ENCODE measurements around the gene ACAP2. TPM values are rescaled to one million over a fixed set of nuclear protein-coding genes. Genes with fewer than 3 reads are reported as not detected.
"Not testable (repeated sequence)": the region's sequence is repeated elsewhere in the genome, so short reads cannot be mapped to it uniquely, and the experiment has no call there.

Gene ACAP2
- total RNA-seq, 1 experiment from 2014 or later = 42.9 TPM

GRCh38 chr3:195366200-195366925 lies 76.5 kb downstream of the ACAP2 start:
- no peak for DNase-seq
- Histone ChIP-seq H3K4me1 (no peaks in the 10 kb centered on the region), H3K4me3 (ENCODE audit: low read depth, low read length) (no peak overlapping the region), H3K36me3 (ENCODE audit: control insufficient read depth, insufficient read depth, low read length) (no peaks in the 10 kb centered on the region), H3K9me3 (no peaks in the 10 kb centered on the region), H3K27me3 (replicated peaks; ENCODE audit: control insufficient read depth, insufficient read depth, low read length) (no peaks in the 10 kb centered on the region)
- Mint-ChIP-seq H3K4me3 (ENCODE audit: unreplicated experiment) (no peak overlapping the region), H3K36me3 (ENCODE audit: insufficient read depth, unreplicated experiment) (peaks cover 19% of the 10 kb centered on the region), H3K4me1 (ENCODE audit: low read depth, unreplicated experiment) (no peaks in the 10 kb centered on the region), H3K27ac (ENCODE audit: unreplicated experiment) (no peak overlapping the region), H3K27me3 (ENCODE audit: insufficient read depth, unreplicated experiment) (no peaks in the 10 kb centered on the region), H3K9me3 (ENCODE audit: unreplicated experiment) (no peaks in the 10 kb centered on the region)
- intact Hi-C loops (cut with micrococcal nuclease; ENCODE audit: unreplicated experiment) = no loop called here
- BruUV-seq (replicated peaks) = no TSS peak
- TF ChIP-seq, protein P1, sequence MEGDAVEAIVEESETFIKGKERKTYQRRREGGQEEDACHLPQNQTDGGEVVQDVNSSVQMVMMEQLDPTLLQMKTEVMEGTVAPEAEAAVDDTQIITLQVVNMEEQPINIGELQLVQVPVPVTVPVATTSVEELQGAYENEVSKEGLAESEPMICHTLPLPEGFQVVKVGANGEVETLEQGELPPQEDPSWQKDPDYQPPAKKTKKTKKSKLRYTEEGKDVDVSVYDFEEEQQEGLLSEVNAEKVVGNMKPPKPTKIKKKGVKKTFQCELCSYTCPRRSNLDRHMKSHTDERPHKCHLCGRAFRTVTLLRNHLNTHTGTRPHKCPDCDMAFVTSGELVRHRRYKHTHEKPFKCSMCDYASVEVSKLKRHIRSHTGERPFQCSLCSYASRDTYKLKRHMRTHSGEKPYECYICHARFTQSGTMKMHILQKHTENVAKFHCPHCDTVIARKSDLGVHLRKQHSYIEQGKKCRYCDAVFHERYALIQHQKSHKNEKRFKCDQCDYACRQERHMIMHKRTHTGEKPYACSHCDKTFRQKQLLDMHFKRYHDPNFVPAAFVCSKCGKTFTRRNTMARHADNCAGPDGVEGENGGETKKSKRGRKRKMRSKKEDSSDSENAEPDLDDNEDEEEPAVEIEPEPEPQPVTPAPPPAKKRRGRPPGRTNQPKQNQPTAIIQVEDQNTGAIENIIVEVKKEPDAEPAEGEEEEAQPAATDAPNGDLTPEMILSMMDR (IDR thresholded peaks at IDR 0.05; ENCODE audit: insufficient read depth in 1 of 2, low read depth in 1 of 2, low read length in 1 of 2, severe bottlenecking in 1 of 2, unreplicated experiment in 1 of 2) = no peak
- CTCF ChIA-PET = no interaction called here
- POLR2A ChIA-PET = no interaction called here

DNA sequence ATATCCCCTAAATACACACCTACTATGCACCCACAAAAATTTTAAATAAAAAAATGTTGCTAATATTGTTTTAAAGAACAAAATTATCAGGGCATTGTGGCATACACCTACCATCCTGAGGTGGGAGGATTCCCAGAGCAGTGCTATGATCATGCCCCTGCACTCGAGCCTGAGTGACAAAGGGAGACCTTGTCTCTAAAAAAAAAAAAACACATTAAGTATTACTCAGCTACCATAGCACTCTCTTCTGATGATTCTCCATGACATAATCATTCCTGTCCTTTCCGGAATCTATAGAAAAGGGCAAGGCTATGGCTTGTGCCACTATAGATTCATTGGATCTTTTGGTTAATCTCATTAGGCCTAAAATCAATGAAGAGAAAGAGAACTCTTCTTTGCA lies 77.4 kb downstream of the ACAP2 start:
- no TSS peak for BruUV-seq (replicated peaks)
- H3K4me1 ChIP-seq = no peaks in the 10 kb centered on the region
- no peaks in the 10 kb centered on the region for H3K4me1 Mint-ChIP-seq (ENCODE audit: low read depth, unreplicated experiment)
- ChIA-PET POLR2A (no interaction called here), CTCF (no interaction called here)
- no peaks in the 10 kb centered on the region for H3K36me3 ChIP-seq (ENCODE audit: control insufficient read depth, insufficient read depth, low read length)
- no peak overlapping the region for H3K4me3 Mint-ChIP-seq (ENCODE audit: unreplicated experiment)
- no peaks in the 10 kb centered on the region for H3K9me3 ChIP-seq
- H3K27me3 Mint-ChIP-seq (ENCODE audit: insufficient read depth, unreplicated experiment) = no peaks in the 10 kb centered on the region
- H3K27me3 ChIP-seq (replicated peaks; ENCODE audit: control insufficient read depth, insufficient read depth, low read length) = no peaks in the 10 kb centered on the region
- TF ChIP-seq, protein P1 (IDR thresholded peaks at IDR 0.05; ENCODE audit: insufficient read depth in 1 of 2, low read depth in 1 of 2, low read length in 1 of 2, severe bottlenecking in 1 of 2, unreplicated experiment in 1 of 2) = no peak
- H3K27ac Mint-ChIP-seq (ENCODE audit: unreplicated experiment) = no peak overlapping the region
- H3K9me3 Mint-ChIP-seq (ENCODE audit: unreplicated experiment) = no peaks in the 10 kb centered on the region
- peaks cover 17% of the 10 kb centered on the region for H3K36me3 Mint-ChIP-seq (ENCODE audit: insufficient read depth, unreplicated experiment)
- no peak for DNase-seq
- intact Hi-C loops (cut with micrococcal nuclease; ENCODE audit: unreplicated experiment) = no loop called here
- H3K4me3 ChIP-seq (ENCODE audit: low read depth, low read length) = no peak overlapping the region

- H3K27me3 Mint-ChIP-seq (ENCODE audit: insufficient read depth, unreplicated experiment); intact Hi-C loops (cut with micrococcal nuclease; ENCODE audit: unreplicated experiment); CTCF ChIA-PET; H3K27me3 ChIP-seq (replicated peaks; ENCODE audit: control insufficient read depth, insufficient read depth, low read length); H3K4me3 ChIP-seq (ENCODE audit: low read depth, low read length); H3K9me3 ChIP-seq; DNase-seq; H3K9me3 Mint-ChIP-seq (ENCODE audit: unreplicated experiment); H3K4me1 ChIP-seq; H3K4me3 Mint-ChIP-seq (ENCODE audit: unreplicated experiment); H3K4me1 Mint-ChIP-seq (ENCODE audit: low read depth, unreplicated experiment); H3K36me3 ChIP-seq (ENCODE audit: control insufficient read depth, insufficient read depth, low read length); H3K36me3 Mint-ChIP-seq (ENCODE audit: insufficient read depth, unreplicated experiment); BruUV-seq (replicated peaks): not testable (repeated sequence)
- peak overlapping the region; percentile 30 for H3K27ac Mint-ChIP-seq (ENCODE audit: unreplicated experiment)
- POLR2A ChIA-PET = interaction anchor here (0.6 kb wide), 1 partner anchor 17 kb away, joined by 8 read pairs; no protein-coding TSS in a partner anchor
Observed at GRCh38 chr3:195357797-195358196, 85.0 kb downstream of the ACAP2 start.

All from Caco-2 (cell line).